HepG2 (cell line): Measurements from ENCODE around the gene ARSB. TPM values are rescaled to one million over a fixed set of nuclear protein-coding genes. Genes with fewer than 3 reads are reported as not detected.

Experiments
- ATAC-seq: fragments of 200-7000 bp; cut with Tn5 transposase; 3 replicates; pipeline ENCODE4 v1.9.1; 2020; ENCODE audit warnings: mild to moderate bottlenecking, moderate library complexity
- BruUV-seq: library from RNA; stranded (reverse); fragments of 400-500 nt; replicated peaks from 2 replicates; lab custom pipeline; 2021; lab: Mats Ljungman, UMichigan
- CTCF ChIA-PET: fragments of 300-600 bp; formaldehyde crosslinking; extraction: SDS; loops from one replicate; lab custom pipeline; 2021; ENCODE audit warnings: low total read pairs, inconsistent platforms, low intra/inter-chr PET ratio; lab: Yijun Ruan, JAX
- POLR2A ChIA-PET: fragments of 350-600 bp; sonication (Branson Sonifier 250); formaldehyde crosslinking; loops from one replicate; lab custom pipeline; 2020; ENCODE audit warnings: antibody characterized with exemption, inconsistent platforms; lab: Yijun Ruan, JAX
- DNase-seq: peaks from one replicate; pipeline ENCODE4 v3.0.0-alpha.2; 2015; ENCODE audit warnings: low spot score
- FAIRE-seq: peaks from 3 replicates; lab custom pipeline; 2011; peaks lifted over from hg19 to GRCh38; lab: Jason Lieb, UNC
- H2AFZ ChIP-seq: one replicate; pipeline ENCODE4 v1.6.1; 2011; ENCODE audit warnings: low read length, inconsistent platforms
- H3K27ac ChIP-seq: fragments of 300-600 bp; 3 replicates; pipeline ENCODE4 v1.8.0; 2011; ENCODE audit warnings: mixed run types, mild to moderate bottlenecking, mixed read lengths, low read length, inconsistent platforms; ENCODE audit not compliant: insufficient read depth; ENCODE audit errors: extremely low read length
- H3K27me3 ChIP-seq, 2 experiments: fragments of 200-600 bp in 1 of 2; 2 replicates in 1 of 2; 3 replicates in 1 of 2; pipeline versions ENCODE4 v1.6.0 to v1.8.0; 2011; ENCODE audit warnings: low read length in 2 of 2, mild to moderate bottlenecking in 2 of 2, moderate library complexity in 2 of 2, inconsistent platforms in 1 of 2; ENCODE audit not compliant: insufficient read depth in 2 of 2, control insufficient read depth in 1 of 2
- H3K36me3 ChIP-seq, 2 experiments: fragments of 200-600 bp in 1 of 2; replicated peaks in 1 of 2; 2 replicates in 1 of 2; 3 replicates in 1 of 2; pipeline versions ENCODE4 v1.5.1 to v1.8.0; 2011; ENCODE audit warnings: low read length in 2 of 2, inconsistent platforms in 1 of 2; ENCODE audit not compliant: insufficient read depth in 2 of 2, control insufficient read depth in 1 of 2
- H3K4me1 ChIP-seq: 2 replicates; pipeline ENCODE4 v1.5.1; 2012; ENCODE audit warnings: low read length, inconsistent platforms; ENCODE audit not compliant: insufficient read depth
- H3K4me2 ChIP-seq: 2 replicates; pipeline ENCODE4 v1.6.0; 2011; ENCODE audit warnings: low read depth, low read length, inconsistent platforms
- H3K4me3 ChIP-seq, 3 experiments: fragments of 200-600 bp in 1 of 3; sonication (generic), shearing (Covaris generic) in 1 of 3; replicated peaks in 1 of 3; 2 replicates each; pipeline ENCODE4 v1.5.1; 2011 to 2016; ENCODE audit warnings: low read length in 3 of 3, inconsistent platforms in 2 of 3, low read depth in 2 of 3, mild to moderate bottlenecking in 2 of 3, control low read depth in 1 of 3, mixed read lengths in 1 of 3; ENCODE audit not compliant: insufficient read depth in 1 of 3
- H3K79me2 ChIP-seq: one replicate; pipeline ENCODE4 v1.6.1; 2011; ENCODE audit warnings: low read length, inconsistent platforms; ENCODE audit not compliant: insufficient read depth
- H3K9ac ChIP-seq: 2 replicates; pipeline ENCODE4 v1.6.0; 2011; ENCODE audit warnings: mild to moderate bottlenecking, low read depth, low read length, inconsistent platforms; ENCODE audit not compliant: insufficient read depth
- H3K9me3 ChIP-seq: 2 replicates; pipeline ENCODE4 v1.5.1; 2012; ENCODE audit warnings: mild to moderate bottlenecking, low read length
- H4K20me1 ChIP-seq: 2 replicates; pipeline ENCODE4 v1.6.0; 2011; ENCODE audit warnings: inconsistent platforms, mild to moderate bottlenecking, low read length, moderate library complexity; ENCODE audit not compliant: insufficient read depth
- CSRNP2 ChIP-seq: sonication (generic); formaldehyde crosslinking; conservative IDR thresholded peaks from 2 replicates; pipeline ENCODE4 v1.8.0; 2022; ENCODE audit warnings: low read depth, missing genetic modification reagents
- RBM22 ChIP-seq: fragments of 200-400 bp; formaldehyde crosslinking; optimal IDR thresholded peaks from 2 replicates; pipeline ENCODE3; 2017; ENCODE audit warnings: mild to moderate bottlenecking, low read length, moderate library complexity
- SMAD3 ChIP-seq: sonication (generic); formaldehyde crosslinking; IDR thresholded peaks from 2 replicates; pipeline ENCODE4 v1.4.0; 2020; ENCODE audit warnings: missing genetic modification reagents
- ZNF3 ChIP-seq: IDR thresholded peaks from 2 replicates; pipeline ENCODE4 v1.7.0; 2017; ENCODE audit warnings: inconsistent platforms
- ZNF850 ChIP-seq: sonication (generic); formaldehyde crosslinking; conservative IDR thresholded peaks from 2 replicates; pipeline ENCODE4 v1.9.0; 2021; ENCODE audit warnings: mild to moderate bottlenecking, missing genetic modification reagents
- WGBS: methylation state at CpG from one replicate; pipeline ENCODE4 v1.1.6; 2017; ENCODE audit warnings: low lambda C conversion rate; 5-methylcytosine and 5-hydroxymethylcytosine counted together
- in situ Hi-C: cut with HindIII; loops from 2 replicates; pipeline ENCODE4 v1.10.0; 2017; ENCODE audit warnings: low pct_unique_long_range_greater_than_20kb; ENCODE audit not compliant: extremely low pct_ligation_motif_present
- intact Hi-C: fragments of 100-400 bp; cut with micrococcal nuclease; formaldehyde crosslinking; loops from one replicate; pipeline ENCODE4 v1.10.0; 2022; ENCODE audit not compliant: unreplicated experiment
- polyA plus RNA-seq, 8 experiments: library from polyadenylated mRNA; depleted of rRNA in 3 of 8; stranded (reverse) in 7 of 8; unstranded in 1 of 8; fragments of >200 nt; fragmentation: Illumina TruSeq in 4 of 8; extraction: Trizol in 4 of 8; gene quantifications; 2 replicates each; pipeline versions ENCODE4 v1.2.1 to v1.2.3, GENCODE V29; 2011 to 2016; ENCODE audit warnings: low read depth in 4 of 8, missing spikeins in 1 of 8, mixed read lengths in 1 of 8; ENCODE audit not compliant: insufficient read depth in 1 of 8
- total RNA-seq, 5 experiments: library from RNA; depleted of rRNA; stranded (reverse); fragments of >200 nt; fragmentation: Illumina TruSeq; extraction: Trizol; gene quantifications; 2 replicates each; pipeline ENCODE4 v1.2.3, GENCODE V29; 2016; ENCODE audit warnings: low read depth in 1 of 5

Gene ARSB
- total and polyA plus RNA-seq, 2 of the 13 experiments (the other 11 are each of a cell fraction or from before 2014, with no cell fraction given) = 52.6 to 66.4 TPM

- no peak for TF ChIP-seq ZNF3
Measured at GRCh38 chr5:78806544-78806943, 178.6 kb downstream of the ARSB start (continued).

DNA sequence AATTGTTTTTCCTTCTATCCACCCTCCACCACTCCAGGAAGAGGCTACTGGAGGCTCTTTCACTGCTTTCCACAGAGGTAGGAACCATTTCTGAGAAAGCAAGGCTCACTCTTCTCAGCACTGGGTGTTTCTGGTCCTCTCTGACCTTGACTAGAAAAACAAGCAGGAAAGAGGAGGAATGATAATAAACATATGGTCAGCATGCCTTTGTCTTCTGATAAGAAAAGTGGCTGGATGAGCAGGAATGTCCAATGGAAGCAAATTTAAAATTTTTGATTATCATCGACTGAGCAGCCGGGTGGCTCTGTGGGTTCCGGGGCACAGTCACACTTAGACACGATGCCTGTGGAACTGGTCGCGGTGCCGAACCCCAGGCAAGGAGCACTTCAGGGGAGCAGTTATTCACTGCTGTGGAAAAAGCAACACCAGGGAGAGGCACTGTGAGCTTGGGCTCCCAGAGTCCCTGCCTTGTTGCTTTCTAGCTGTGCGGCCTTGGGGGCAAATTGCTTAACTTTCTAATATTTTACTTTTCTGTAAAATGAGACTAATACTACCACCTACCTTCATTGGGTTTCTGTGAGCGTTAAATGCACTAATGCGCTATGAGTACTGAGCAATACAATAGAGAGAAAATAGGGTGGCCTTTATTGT, 179.5 kb downstream of the ARSB start:
- Histone ChIP-seq H3K4me2 (no peak overlapping the region), H3K27ac (no peak overlapping the region), H3K27me3 (no peaks in the 10 kb centered on the region), H3K36me3 (peaks cover 8 to 24% of the 10 kb centered on the region in 2 experiments; a peak in 4 of 5 replicates), H3K9ac (no peak overlapping the region), H2AFZ (no peak overlapping the region), H4K20me1 (no peaks in the 10 kb centered on the region), H3K4me3 (no peak overlapping the region), H3K79me2 (no peaks in the 10 kb centered on the region), H3K4me1 (no peaks in the 10 kb centered on the region), H3K9me3 (no peaks in the 10 kb centered on the region)
- TF ChIP-seq ZNF850 (CRISPR knock-in tag) (no peak), SMAD3 (CRISPR knock-in tag) (no peak), RBM22 (peak; percentile 69), CSRNP2 (CRISPR knock-in tag) (no peak)
- FAIRE-seq (no peak), ATAC-seq (no peak), DNase-seq (no peak)
- ChIA-PET CTCF (no interaction called here), POLR2A (no interaction called here)
- BruUV-seq = no TSS peak
- in situ Hi-C loops = no loop called here
- intact Hi-C loops = no loop called here
- WGBS = 97% methylated on average over 6 of the region's 10 CpGs
